Measurements from ENCODE around the gene SEMA5A. TPM values are rescaled to one million over a fixed set of nuclear protein-coding genes. Genes with fewer than 3 reads are reported as not detected.
"Not testable (repeated sequence)": the region's sequence is repeated elsewhere in the genome, so short reads cannot be mapped to it uniquely, and the experiment has no call there.

The SEMA5A gene
- total RNA-seq, 1 experiment from 2014 or later = not detected

- no peak for DNase-seq (ENCODE audit: low spot score)
These were observed 183.3 kb downstream of the SEMA5A start for GRCh38 chr5:9362600-9362999.

DNA sequence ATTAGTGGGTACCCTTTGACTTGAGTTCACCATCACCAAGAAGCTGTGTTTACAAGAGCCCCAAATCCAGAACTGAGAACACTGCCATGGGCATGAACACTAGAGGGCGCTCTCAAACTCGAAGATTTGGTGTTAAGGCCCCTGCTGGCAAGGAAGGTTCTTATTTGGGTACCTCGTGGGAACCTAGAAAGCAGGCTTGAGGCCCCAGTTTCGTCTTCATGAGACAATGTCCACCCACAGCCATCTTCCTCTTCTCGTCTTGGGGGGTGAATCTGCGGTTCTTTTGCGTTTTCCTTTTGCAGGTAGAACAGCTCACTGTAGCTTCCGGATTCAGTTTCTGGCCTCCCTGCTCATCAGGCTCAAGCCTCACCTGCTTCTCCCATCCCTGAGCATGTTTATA, 184.0 kb downstream of the SEMA5A start:
- DNase-seq (ENCODE audit: low spot score) = peak; percentile 89

GRCh38 chr5:9358961-9359685, 186.8 kb downstream of the SEMA5A start:
- no peak for DNase-seq (ENCODE audit: low spot score)

DNA sequence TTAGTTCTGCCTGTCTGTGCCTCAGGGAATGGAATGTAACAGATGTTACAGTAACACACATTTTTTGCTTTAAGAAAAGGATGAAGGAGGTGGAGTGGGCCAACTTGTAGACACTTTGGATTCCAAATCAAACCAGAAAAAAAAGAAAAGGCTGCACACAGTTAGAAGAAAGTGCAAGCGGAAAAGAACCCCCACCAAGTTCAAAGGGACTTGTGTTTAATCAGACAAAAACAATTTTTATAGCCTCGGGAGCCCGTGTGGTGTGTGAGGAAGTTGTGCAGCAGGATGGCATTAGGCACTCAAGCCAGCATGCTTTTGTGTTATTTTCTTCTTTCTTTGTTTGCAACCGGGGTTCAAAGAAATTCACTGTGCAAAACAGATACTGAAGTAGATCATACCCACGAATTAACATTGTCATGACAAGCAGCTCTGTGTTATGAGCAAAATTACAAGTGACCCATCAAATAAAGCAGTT, 189.5 kb downstream of the SEMA5A start:
- no peak for DNase-seq (ENCODE audit: low spot score)

- DNase-seq (ENCODE audit: low spot score) = no peak
These were observed 191.4 kb downstream of the SEMA5A start for GRCh38 chr5:9354336-9355081.

- DNase-seq (ENCODE audit: low spot score) = not testable (repeated sequence)
These were observed 192.8 kb downstream of the SEMA5A start for GRCh38 chr5:9353048-9353447.

GRCh38 chr5:9351546-9351945, 194.3 kb downstream of the SEMA5A start:
- no peak for DNase-seq (ENCODE audit: low spot score)

GRCh38 chr5:9350301-9350797, 195.5 kb downstream of the SEMA5A start:
- DNase-seq (ENCODE audit: low spot score) = no peak

DNA sequence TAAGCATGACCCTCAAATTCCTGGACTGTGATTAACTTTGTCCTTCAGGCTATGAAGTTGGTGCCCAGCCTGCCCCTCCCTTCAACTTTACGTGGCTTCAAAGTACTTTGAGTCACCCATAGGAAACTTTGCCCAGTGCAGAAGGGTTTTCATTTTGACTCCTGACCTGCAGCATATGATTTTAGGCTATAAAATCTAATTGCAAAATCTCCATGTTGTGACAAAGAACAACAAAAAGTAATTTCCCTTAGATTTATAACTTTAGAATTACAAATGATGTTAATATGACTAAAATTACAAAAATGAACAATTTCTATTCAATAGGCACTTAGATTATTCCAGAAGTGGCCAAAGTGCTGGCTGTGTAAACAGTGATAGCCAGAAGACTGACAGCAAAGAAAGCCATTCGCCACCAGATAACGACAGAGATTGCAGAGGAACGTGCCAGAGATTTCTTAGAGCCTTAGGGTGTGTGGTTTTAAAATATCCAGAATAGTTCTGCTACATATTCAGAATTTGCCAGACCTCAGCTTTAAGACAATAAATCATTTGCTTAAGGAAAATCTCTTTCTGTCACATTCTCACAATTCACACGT, 197.4 kb downstream of the SEMA5A start:
- no peak for DNase-seq (ENCODE audit: low spot score)

GRCh38 chr5:9347541-9348295, 198.2 kb downstream of the SEMA5A start:
- no peak for DNase-seq (ENCODE audit: low spot score)

GRCh38 chr5:9347032-9347431, 198.8 kb downstream of the SEMA5A start:
- no peak for DNase-seq (ENCODE audit: low spot score)

- no peak for DNase-seq (ENCODE audit: low spot score)
These were observed 201.1 kb downstream of the SEMA5A start for GRCh38 chr5:9344751-9345240.

DNA sequence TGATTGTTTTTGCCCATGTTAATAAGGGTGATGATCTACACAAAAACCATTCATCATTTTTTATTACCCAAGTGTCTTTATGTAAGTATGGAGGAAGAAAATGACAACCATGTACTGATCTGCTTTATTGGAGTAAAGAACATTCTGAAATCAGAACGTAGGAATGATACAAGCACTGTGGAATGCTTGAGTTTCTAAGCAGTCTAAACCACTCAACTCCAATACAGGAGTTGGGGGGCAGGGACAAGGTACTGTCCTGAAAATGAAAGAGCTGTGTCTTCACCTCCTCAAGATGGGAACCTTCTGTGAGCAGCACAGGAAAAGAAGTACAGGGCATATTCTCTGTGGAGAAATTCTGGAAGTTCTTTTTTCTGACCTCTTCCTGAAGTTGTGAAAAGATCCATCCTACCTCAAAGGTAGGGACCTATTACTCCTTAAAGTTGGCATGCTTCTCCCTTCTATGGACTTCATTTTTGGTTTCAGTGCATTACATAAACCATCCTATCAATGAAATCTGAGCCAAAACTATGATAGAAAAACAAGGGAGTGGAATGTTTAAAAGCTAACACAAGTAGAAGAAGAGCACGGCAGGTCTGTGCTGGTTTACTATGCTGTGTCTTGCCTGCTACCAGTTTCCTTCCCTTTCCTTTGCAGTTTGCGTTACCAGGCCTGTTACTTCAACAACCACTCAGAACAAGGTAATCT, 202.6 kb downstream of the SEMA5A start:
- DNase-seq (ENCODE audit: low spot score) = no peak

DNA sequence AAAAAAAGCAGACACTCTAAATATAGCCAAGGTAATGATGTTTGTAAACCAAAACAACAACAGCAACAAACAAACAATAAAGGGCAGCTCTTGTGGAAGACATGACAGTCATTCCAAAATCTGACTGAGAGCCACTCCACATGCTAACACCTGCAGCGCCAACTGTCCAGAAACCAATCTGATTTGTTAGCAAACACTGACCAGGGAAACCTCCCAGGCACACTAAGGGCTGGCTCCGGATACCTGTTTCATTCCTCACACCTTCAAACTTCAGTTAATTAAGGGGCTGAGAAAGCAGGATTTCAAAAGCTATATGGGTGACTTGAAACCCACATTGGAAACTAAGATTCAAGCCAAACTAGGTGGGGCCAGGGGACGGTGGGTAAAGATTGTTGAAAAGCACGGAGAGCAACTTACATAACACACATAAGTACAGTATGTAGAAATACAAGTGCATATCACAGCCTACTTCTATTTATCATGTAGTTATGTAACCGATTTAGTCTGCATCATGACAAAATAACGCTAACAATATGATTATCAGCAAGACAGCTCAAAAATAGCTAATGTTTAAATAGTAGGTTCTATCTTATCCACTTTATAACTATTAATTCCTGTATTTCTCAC, 203.6 kb downstream of the SEMA5A start:
- no peak for DNase-seq (ENCODE audit: low spot score)

DNA sequence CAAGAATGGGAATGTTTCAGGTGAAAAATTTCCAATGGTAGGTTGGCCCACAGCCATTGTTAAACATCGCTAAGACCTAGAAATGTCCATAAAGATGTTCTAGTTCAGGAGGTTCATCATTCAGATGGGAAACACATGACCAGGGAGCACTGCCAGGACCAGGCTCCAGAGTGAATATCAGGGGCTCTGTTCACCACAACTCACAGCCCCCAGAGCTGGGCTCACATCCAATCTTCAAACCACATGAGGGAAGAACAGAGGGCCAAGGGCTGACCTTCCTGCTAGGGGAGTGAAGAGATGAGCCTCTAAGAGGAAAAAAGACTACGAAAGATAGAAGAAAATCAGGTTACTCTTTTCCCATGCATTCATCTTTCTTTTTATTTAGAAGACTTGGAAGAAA, 205.8 kb downstream of the SEMA5A start:
- no peak for DNase-seq (ENCODE audit: low spot score)

GRCh38 chr5:9339206-9339818, 206.6 kb downstream of the SEMA5A start:
- peak; percentile 31 for DNase-seq (ENCODE audit: low spot score)

DNA sequence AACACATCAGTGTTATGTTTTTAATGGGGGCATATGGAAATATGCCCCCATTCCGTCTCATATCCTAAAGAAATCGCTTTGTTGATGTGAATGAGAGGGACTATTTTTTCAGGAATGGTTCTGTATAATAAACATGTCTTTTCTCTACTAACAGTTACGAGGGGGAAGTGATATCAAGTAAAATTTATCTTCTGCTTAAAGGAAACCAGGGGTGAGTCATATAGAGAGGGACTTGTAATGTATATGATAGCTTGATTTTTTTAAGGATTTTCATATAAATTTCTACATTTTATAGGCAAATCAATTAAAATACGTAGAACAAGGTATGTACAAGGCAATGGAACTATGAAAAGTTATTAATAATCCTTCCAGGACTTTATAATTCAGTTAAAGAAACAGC, 207.1 kb downstream of the SEMA5A start:
- no peak for DNase-seq (ENCODE audit: low spot score)

- no peak for DNase-seq (ENCODE audit: low spot score)
These were observed 207.8 kb downstream of the SEMA5A start for GRCh38 chr5:9337928-9338595.

GRCh38 chr5:9335754-9336495, 209.9 kb downstream of the SEMA5A start:
- DNase-seq (ENCODE audit: low spot score) = no peak

Data from HT-29 (cell line).